ENCODE data around the gene IGSF9B.

GRCh38 chr11:133936592-133936991 is 20.2 kb downstream of the IGSF9B start:
- TF ChIP-seq CTCF (IDR thresholded peaks at IDR 0.05), result no peak
- TF ChIP-seq POLR2A (IDR thresholded peaks at IDR 0.05), result no peak

All from adrenal gland (tissue), 5 donors.